NCI-H82 treated with DMSO at 0.1 percent for 48 hours (cell line): ENCODE results near the gene FBXW11.

Experiments used
- DNase-seq: peaks from one replicate; lab custom pipeline; 2025; ENCODE audit not compliant: unreplicated experiment; lab: John Stamatoyannopoulos, UW

Gene FBXW11

GRCh38 chr5:171813270-171813669 is 193.2 kb downstream of the FBXW11 start:
- DNase-seq: no peak
